Effector CD4-positive, alpha-beta T cell (primary cell): ENCODE measurements around the gene CTDSPL.
"Not testable (repeated sequence)": the region's sequence is repeated elsewhere in the genome, so short reads cannot be mapped to it uniquely, and the experiment has no call there.

ENCODE experiments used
- DNase-seq: peaks from one replicate; pipeline ENCODE4 v3.0.0-alpha.2; 2020

The CTDSPL gene

DNA sequence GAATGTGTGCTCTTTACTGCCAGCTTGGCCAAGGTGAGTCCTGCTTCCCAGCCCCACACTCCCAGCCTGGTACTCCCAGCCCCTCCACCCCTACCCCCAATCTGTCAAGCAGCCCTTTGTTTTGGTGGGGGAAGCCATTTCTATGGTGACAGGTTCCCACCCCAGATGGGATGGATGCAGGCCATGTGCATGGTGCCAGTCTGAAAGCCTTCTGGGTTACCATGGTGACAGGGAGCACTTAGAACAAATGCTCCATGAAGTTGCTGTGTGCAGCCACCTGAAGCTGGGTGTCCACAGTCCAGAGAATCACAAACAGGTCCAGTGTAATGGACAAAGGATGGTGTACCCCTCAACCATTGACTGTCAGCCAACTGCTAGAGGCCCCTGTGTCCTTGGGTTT lies 109.8 kb downstream of the CTDSPL start:
- no peak for DNase-seq

DNA sequence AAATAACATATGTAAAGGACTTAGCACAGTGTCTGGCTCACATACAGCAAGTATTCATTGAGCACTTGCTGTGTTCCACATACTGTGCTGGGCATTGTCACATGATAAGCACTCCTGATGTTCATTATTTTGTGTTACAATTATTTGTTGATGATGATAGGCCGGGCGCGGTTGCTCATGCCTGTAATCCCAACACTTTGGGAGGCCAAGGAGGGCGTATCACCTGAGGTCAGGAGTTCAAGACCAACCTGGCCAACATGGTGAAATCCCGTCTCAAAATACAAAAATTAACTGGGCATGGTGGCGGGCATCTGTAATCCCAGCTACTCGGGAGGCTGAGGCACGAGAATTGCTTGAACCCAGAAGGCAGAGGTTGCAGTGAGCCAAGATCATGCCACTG lies 110.4 kb downstream of the CTDSPL start:
- not testable (repeated sequence) for DNase-seq

DNA sequence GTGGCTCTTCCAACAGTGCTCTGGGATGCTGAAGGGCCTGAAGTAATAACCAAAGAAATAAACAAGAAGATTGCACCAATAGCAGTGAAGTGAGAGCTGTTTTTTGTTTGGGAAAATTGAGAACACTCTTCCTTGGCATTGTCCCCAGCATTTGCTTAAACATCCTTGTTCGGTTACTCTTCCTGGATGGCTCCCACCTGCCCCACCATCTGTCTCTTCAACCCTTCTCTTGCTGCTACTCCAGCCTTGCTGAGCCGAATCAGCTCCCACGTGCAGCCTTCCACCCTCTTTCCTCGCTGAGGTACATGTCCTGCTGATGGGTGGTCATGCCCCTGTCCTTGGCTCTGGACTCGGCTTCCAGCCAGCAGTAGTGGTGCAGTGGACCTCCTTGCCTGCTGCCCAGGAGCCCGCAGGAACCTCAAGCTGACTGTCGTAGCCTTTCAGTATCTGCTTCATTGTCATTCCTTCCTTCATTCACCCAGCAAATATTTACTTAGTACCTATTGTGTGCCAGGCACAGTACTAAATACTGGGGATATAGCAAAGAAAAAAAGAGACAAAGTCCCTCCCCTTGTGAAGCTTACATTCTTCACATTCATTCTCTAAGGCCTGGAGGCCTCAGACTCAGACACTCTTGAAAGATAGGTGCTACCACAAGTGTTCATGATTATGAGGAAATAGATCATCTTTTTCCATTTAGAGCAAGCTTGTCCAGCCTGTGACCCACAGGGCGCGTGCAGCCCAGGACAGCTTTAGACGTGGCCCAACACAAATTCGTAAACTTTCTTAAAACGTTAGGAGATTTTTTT lies 111.8 kb downstream of the CTDSPL start:
- DNase-seq = no peak

DNA sequence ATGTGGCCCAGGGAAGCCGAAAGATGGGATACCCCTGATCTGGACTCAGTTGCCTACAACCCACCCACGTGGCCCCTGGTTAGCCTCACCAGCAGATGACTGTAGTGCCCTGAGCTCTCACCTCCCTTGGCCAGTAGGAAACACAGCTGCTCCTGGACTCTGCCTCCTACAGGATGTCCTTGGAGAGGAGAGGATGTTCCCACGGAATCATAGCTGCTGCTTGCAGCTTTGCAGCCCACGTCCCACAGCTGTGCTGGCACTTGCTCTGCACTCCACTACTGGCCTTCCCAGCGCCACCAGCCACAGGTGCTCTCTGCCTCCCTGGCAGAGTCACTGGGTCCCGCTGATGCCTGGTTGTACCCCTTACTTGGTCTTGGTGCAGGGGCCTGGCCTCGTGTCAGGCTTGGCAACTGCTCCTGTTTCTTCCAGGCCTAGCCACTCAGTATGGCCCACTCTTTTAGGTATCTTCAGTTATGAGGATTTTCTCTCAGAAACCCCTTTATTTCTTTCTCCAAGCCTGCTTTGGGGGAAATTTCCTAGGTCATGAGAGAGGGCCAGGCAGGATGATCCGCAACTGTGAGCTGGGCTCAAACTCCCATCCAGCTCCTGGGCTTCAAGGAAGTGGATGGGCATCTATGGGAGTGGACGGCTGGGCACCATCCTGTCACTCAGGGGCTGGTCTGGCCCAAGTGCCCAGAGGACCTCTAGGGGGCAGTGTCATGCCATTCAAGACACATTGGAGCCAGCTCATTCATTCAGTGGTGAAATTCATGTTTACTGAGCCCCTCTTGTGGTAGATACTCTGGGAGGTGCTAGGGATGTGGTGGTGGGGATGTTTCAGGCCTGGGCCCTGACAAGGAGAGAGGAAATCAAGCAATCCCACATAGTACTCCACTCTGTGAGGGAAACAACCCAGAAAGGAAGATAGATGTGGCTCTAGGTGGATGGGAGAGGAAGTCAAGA lies 112.7 kb downstream of the CTDSPL start:
- peak; percentile 65 for DNase-seq

DNA sequence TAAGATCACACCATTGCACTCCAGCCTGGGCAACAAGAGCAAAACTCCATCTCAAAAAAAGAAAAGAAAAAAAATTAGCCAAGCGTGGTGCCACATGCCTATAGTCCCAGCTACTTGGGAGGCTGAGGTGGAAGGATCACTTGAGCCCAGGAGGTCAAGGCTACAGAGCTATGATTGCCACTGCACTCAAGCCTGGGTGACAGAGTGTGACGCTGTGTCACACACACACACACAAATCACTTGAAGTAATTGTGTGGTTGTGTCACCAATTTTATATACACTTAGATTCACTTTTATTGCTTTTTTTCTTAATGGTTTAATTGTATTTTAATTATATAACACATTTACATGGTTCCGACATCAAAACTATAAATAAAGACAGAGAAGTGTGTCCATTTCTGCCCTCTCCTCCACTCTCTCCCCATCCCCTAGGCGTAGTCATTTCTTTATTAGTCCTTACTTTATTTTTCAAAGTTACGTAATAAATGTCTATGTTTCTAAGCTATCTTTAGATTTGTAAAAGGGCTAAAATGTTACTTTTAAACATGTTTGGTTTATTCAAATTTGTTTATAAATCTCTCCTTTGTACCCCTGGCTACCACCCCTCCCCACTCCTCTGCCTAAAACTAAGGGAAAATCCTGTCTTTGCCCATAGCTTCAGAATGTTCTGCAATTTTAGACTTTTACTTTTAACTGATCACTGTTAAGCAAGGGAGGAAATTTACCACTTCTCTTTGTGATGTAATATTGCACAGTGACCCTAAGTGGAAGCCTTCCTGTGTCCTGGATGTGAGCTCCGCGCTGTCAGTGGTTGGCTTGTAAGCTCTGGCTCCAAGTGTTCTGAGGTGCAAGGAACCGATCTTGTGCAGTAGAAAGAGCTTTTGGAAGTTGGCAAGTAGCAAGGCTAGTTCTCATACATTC lies 118.1 kb downstream of the CTDSPL start:
- DNase-seq = no peak

DNA sequence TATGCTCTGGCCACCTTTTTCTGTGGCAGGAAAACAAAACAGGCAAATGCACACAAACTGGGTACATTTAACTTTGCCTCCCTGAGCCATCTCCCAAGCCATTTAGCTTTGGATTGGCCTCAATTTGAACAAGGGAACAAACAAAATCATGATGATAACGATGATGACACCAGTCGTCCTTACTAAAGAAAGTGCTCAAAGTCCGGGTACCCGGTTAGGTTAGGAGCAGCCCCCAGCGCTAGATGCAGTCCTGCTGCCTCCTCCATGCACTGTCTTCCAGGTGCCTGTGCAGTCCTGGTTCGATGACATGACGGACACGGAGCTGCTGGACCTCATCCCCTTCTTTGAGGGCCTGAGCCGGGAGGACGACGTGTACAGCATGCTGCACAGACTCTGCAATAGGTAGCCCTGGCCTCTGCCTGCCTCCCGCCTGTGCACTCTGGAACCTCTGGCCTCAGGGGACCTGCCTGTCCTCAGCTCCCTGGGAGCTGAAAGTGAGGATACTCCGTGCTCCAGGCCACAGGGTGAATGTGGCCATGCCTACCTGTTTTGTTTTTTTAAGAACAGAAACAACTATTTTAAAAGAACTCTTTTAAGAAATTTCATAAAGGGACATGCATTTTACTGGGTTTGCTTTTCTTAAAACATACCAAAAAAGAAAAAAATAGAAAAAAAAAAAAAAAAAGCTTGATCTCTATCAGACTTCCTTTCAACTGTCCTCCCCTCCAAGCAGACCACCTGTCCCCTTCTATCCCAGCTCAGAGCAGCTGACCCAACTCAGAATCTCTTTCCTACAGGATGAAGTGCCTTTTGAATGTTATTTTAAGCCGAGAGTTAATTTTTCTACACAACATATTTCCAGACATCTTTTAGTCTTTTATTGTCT lies 119.0 kb downstream of the CTDSPL start:
- no peak for DNase-seq

DNA sequence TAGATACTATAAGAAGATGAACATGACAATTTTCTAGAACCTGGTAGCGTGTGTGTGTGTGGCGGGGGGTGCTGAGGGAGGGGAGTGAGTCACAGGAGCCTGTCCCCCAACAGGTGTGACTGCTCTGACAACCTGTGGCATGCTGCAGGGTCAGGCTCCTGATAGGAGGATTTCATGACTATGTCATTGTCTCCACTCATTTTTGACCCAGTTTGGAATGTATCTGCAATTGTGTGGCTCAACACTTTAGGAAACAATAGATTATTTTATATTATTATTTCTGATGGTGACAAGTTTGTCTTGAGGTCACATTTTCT lies 119.6 kb downstream of the CTDSPL start:
- no peak for DNase-seq

DNA sequence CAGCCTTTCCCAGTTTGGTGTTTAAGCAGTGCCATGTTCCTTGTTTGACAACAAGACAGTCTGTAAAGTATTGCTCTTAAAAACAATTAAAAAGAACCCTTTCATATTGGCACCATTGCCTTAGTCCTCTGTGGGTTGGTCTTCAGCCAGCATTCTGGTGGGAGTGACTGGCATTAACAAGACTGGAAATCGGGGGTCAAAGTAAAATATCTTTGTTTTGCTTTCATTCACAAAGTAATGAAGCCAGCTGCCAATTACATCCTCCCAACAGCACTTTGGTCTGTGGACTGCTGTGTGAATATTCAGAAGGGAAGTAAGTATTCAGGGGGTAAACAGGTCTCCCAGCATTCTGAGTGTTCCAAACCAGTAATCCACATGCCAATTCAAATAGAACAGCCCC lies 120.7 kb downstream of the CTDSPL start:
- DNase-seq = no peak

DNA sequence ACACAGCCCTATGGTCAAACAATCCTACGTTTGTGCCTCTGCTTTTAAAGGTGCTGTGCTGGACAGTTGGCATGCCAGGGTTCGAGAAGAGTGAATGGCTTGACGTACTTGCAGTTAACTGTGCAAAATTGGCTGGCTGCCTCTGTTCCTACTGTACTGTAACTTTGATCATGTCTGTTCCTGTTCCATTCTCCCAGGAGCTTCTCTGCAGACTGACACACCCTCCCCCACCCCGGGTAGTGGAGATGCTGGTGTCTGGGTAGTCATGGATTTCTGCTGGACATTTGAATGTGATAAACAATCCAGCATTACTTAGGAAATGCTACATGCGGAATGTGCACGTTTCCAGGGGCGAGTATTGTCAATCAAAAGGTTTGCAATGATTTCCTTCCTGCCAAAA lies 122.4 kb downstream of the CTDSPL start:
- no peak for DNase-seq

DNA sequence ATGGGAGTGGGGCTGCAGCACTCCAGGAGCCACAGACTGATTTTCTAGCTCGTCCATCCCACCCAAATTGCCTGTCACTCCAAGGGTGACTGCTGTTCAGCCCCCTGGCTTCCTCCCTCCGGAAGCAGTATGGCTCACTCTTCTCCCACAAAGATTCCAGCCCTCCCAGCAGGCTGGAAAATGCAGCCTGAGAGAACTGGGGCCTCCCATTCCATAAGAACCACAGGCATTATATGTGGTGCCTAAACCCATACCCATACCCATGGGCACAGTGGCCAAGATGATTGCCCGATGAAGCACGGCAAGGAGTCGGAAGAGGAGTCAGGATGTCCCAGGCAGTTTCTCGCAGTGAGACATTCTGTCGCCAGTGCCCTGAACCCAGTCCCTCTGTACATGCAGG lies 122.9 kb downstream of the CTDSPL start:
- no peak for DNase-seq

DNA sequence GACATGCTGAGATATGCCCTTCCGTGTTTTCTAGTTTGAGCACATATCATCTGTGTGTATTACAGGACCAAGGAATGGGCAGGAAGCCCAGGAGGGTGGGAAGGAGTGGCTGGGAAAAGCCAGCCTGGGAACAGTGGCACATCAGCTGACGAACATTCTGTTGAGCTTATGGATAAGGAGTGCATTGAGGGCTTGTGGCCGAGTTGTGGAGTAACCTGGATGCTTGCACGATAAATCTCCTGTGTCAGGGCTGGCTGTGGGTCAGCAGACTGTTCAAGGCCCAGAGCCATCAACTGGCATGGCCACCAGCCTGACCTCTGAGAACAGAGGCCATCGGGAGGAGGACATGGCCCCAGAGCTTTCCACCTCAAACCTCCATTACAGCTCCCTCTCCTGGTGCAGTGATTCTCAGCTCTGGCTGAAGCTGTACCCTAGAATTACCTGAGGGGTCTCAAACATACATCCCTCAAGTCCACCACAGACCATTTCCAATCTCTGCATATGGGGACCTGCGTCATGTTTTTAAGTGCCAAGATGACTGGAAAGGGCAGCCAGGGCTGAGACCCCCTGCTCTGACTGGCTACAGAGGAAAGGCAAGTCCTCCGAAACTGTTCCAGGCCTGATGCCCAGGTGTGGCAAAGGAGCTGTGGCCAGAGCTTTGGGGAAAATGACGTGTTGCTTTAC lies 124.1 kb downstream of the CTDSPL start:
- DNase-seq = no peak

DNA sequence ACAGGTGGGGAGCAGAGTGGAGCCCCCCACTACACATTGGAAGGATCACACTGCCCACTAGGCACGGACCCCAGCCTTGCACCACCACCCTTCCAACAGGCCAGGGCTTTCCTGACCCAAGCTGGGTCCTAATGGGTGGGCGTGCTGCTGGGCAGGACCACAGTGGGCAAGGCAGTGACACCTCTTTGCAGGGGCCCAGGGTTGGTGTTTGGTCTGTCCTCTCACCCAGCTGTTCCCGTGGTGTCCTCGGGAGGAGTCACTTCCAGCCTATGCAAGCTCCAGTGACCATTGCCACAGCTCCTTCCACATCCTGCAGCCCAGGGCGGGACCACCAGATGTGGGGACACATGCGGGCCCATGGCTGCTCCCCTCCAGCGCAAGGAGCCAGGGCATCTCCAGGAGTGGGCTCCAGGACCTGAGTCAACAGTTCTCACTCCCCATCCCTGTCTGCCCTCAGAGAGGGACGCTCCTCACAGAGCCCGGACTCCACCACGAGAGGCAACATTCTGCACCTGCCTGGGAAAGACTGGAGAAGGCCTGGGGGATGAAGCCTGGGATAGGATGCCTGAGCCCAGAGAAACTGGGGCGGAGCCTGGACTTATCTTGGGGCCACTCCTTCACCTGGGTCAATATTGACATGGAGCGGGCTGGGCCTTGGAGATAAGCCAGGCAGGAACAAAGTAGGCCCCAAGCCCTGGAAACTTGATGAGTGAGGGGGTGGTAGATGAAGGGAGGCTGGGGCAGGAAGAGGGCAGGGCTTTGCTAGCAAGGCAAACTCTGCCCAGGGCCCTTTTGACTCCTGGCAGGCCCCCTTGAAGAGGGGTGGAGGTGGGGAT lies 125.0 kb downstream of the CTDSPL start:
- DNase-seq = no peak

DNA sequence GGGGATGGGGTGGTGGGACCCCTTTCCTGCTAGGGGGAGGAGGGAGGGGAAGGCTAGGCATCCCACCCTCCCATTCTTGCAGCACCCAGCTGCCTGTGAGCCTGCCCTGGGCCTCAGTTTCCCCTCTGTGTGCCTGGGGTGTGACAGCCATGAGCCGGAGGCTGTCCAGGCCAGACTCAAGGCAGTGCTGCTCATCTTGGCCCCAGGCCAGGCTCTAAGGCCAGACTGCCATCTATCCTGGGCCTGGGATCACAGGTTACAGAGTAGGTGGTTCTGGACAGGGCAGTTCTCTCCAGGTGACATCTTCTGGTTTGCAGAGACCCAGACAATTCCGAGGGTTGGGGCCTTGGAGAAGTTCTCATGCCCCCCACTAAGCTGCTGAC lies 125.6 kb downstream of the CTDSPL start:
- no peak for DNase-seq

DNA sequence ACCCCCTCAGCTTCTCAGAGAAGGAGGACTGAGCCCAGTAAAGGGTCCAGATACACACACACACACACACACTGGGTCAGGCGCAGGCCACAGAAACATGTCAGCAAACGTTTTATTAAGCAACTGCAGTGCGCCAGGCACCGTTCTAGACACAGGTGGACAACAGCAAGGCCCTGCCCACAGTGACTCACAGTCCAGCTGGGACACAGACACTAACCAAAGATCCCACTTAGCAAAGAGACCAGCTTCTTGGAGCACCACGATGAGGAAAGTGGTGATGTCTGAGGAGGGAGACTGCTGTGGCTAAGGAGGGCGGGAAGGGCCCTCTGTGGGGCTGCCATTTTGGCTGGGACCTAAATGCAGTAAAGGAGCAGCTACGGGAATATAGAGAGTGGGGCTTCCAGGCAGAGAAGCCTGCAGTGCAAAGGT lies 126.1 kb downstream of the CTDSPL start:
- no peak for DNase-seq

DNA sequence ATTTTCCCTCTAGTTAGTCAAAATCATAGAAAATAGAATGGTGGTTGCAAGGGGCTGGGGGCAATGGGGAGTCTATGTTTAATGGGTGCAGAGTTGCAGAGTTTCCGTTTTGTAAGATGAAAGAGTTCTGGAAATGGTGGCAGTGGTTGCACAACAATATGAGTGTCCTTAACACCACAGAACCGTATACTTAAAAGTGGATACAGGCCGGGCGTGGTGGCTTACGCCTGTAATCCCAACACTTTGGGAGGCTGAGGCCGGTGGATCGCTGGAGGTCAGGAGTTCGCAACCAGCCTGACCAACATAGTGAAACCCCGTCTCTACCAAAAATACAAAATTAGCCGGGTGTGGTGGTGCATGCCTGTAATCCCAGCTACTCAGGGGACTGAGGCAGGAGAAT lies 126.7 kb downstream of the CTDSPL start:
- DNase-seq = not testable (repeated sequence)

DNA sequence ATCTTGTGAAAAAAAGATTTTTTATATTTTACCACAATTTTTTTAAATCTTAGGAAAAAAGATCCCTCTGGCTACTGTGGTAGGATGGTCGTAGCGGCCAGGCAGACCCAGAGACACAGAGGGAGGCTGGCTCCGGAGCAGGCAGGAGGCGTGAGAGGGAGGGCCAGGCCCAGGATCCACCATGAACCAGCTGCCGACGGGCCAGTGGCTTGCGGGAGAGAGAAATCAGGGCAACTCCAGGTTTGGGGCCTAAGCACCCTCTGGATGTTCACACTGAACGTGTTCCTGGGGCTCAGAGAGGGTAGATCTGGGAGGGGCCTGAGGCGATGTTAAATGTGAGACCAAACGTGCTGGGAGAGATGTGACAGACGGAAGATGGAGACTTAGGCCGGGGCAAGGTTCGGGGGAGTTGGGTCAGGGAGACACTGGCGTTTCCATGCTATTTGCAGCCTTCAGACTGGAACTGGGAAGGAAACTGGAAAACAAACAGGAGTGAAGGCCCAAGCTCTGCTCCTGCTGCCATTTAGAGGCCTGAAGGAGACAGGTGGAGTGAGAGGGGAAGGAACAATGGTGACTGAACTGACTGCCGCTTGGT lies 127.3 kb downstream of the CTDSPL start:
- no peak for DNase-seq

DNA sequence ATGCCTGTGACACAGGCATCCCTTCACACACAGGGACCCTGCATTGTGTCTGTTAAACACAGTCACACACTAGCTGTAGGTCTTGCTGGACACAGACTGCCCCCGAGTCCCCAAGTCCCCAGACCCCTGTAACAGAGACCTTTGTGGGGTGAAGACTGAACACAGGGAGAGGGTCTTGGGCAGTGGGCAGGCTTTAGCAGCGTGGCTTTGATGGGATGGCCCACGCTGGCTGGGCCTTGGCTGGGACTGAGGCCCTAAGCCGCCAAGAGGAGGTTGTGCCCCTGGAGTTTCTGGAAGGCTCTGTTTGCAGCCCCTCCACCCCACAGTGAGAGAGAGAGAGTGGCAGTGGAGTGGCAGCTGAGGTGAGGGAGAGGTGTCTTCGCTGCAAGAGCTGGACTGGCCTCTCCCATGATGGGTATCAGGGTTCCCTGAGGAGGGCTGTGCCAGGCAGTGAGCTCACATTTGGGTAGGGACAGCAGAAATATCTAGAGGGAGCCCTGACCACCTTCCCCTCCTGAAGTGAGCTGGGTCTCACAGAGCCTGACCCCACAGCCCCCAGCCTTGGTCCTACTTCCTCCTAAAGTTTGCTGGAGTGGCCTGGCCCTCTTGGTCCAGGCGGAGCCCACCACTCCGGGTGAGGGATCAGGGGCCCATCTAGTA lies 128.3 kb downstream of the CTDSPL start:
- DNase-seq = no peak

DNA sequence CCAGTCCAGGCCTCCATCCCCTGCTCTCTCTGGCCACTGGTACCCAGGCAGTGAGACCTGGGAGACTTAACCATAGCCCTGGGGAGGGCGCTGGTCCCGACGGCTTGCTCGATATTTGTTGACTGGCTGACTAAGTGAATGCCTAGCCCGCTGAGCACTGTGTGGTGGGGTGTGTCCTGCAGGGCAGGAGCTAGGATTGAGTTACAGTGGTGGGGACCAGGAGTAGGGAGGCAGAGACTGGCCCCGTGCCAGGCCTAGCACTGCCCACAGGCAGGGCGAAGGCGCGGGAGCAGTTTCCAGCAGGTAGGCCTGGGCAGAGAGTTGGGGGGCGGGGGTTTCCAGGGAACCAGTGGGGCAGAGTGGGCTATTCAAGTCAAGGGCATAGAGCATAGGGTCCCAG lies 128.8 kb downstream of the CTDSPL start, which contains the start of gene VILL:
Gene VILL, plus strand, starts transcription at position 260 of the 400 bp plus-strand sequence. CDS start 2,887 bp downstream, outside the sequence.
- no peak for DNase-seq

DNA sequence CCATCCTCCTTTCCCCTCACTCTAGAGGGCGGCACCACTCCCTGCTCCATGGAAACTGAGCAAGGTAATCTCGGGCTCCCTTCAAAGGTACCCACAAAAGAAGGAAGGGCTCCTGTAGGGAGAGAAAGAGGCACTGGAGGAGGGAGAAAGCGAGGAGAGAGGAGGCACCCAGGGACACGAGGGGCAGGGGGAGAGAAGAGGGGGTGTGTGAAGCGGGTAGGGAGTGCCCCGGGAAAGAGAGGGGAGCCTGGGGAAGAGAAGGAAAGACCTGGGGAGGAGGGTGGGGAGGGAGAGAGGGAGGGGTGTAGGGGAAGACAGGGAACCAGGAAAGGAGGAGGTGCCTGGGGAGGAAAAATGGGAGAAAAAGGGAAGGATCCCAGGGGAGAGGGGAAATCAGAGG lies 129.4 kb downstream of the CTDSPL start:
- DNase-seq = no peak
